Choroid plexus epithelial cell (primary cell): ENCODE data around the gene ARHGAP42.

Experiments used
- DNase-seq: peaks from one replicate; pipeline ENCODE4 v3.0.0-alpha.2; 2010; ENCODE audit warnings: low read depth
- H3K4me3 ChIP-seq: 2 replicates; pipeline ENCODE4 v1.5.1; 2011; ENCODE audit warnings: low read depth, mild to moderate bottlenecking, control low read depth, low read length, moderate library complexity
- CTCF ChIP-seq: conservative IDR thresholded peaks from 2 replicates; pipeline ENCODE4 v1.5.1; 2011; ENCODE audit warnings: low read depth, mild to moderate bottlenecking, control low read depth, inconsistent platforms, low read length, moderate library complexity

Gene ARHGAP42

GRCh38 chr11:100835854-100836253 lies 148.8 kb downstream of the ARHGAP42 start:
- no peak for DNase-seq
- H3K4me3 ChIP-seq = no peak overlapping the region
- no peak for TF ChIP-seq CTCF

GRCh38 chr11:100837311-100837710 lies 150.2 kb downstream of the ARHGAP42 start:
- no peak overlapping the region for H3K4me3 ChIP-seq
- no peak for TF ChIP-seq CTCF
- DNase-seq = no peak

DNA sequence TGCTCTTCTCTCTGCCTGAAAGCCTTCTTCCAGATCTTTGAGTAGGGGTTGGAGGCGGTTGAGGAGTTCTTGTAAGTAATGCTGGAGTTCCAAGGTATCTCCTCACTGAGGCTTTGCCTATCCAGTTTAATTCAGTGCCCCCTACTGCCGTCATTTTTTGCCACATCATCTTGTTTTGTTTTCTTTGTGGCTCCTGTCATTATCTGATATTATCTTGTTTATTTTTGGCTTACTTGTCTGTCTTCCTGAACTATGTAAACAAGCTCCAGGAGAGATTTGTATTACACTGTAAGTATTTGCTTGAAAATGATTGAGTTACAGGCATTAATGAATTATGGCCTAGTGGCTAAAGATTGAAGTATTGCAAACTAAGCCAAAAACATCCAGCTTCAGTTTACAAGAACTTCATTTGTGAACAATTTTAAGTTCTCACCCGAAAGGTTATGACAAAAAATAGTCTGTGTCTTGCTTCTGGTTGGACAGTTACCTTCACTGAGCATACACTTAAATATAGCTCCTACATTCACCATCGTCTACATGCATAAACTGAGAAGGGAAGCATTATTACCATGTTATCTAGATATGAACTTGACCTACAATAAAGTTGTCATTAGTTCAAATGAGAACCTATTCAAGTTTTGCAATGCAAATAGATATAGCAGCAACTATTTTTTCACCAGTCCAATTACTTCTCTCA lies 154.8 kb downstream of the ARHGAP42 start:
- no peak overlapping the region for H3K4me3 ChIP-seq
- TF ChIP-seq CTCF = no peak
- DNase-seq = no peak

DNA sequence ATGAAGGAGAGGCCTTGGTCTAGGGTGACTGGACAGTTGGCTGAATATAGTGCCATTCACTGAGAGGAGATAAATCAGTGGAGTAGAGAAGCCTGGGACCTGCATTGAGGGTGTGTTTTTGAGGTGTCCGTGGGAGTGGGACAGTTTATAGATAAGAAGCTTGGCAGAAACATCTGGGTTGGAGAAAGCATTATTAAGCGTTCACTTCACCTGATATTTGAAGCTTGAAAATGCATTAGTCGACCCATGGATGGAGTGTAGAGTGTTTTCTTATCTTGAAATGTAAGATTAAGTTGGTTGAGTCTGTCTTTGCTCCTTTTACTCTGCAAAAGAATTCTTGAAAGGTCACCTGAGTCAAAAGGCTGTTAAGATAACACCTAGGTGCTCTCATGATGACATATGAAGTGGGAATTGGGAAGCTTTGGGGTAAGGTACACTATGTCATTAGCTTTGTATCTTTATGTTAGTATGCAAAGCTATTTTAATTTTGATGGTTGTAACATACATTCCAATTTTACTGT lies 160.7 kb downstream of the ARHGAP42 start:
- DNase-seq = no peak
- H3K4me3 ChIP-seq = no peak overlapping the region
- no peak for TF ChIP-seq CTCF

GRCh38 chr11:100849009-100849900 lies 162.2 kb downstream of the ARHGAP42 start:
- no peak overlapping the region for H3K4me3 ChIP-seq
- peak; percentile 70 for DNase-seq
- TF ChIP-seq CTCF = no peak

GRCh38 chr11:100849901-100850235 lies 162.8 kb downstream of the ARHGAP42 start:
- no peak overlapping the region for H3K4me3 ChIP-seq
- no peak for TF ChIP-seq CTCF
- DNase-seq = peak; percentile 55
